Dermis blood vessel endothelial cell (primary cell): ENCODE measurements around the gene RNF135. TPM values are rescaled to one million over a fixed set of nuclear protein-coding genes. Genes with fewer than 3 reads are reported as not detected.
"Not testable (repeated sequence)": the region's sequence is repeated elsewhere in the genome, so short reads cannot be mapped to it uniquely, and the experiment has no call there.

Source experiments
- DNase-seq: peaks from one replicate; pipeline ENCODE4 v3.0.0; 2010
- total RNA-seq: library from RNA; depleted of rRNA; stranded (reverse); fragments of >200 nt; gene quantifications from 2 replicates; pipeline ENCODE4 v1.2.3, GENCODE V29; 2014

The RNF135 gene
- total RNA-seq, 1 donor from 2014 or later: 5.6 TPM

DNA sequence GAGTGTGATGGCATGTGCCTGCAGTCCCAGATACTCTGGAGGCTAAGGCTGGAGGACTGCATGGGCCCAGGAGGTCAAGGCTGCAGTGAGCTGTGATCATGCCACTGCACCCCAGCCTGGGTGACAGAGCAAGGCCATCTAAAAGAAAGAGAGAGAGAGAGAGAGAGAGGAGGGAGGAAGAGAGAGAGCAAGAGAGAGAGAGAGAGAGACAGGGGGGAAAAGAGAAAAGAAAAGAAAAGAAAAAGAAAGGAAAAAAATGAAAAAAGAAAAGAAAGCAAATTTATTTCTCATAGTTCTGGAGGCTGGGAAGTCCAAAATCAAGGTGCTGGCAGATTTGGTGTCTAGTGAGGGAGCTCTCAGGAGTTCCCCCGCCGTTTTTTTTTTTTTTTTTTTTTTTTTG, 33.3 kb downstream of the RNF135 start:
- DNase-seq: no peak

DNA sequence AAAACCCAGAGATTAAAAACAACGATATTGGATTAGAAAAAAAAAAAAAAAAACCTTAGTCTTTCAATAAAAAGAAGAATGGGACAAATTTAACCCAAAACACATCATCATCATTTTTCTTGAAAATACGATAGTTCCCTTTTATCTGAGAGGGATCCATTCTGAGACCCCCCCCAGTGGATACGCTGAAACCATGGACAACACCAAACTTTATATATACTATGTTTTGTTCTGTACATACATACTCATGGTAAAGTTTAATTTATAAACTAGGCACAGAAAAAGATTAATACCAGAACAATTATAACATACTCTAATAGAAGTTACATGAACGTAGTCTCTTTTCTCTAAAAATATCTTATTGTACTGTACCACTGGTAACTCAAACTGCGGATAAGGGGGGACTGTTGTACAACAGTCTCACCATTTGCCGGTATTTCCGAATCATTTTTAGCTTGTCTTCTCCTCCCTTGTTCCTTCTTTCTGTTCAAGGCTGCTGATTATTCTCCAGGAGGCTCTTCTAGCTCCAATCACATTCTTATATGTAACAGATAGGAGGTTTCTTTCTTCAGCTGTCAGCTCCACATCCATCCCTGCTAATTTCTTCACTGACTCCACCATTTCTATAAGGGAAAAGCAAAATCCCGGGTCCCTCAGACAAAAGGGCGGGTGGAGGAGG, 37.0 kb downstream of the RNF135 start:
- DNase-seq: no peak

DNA sequence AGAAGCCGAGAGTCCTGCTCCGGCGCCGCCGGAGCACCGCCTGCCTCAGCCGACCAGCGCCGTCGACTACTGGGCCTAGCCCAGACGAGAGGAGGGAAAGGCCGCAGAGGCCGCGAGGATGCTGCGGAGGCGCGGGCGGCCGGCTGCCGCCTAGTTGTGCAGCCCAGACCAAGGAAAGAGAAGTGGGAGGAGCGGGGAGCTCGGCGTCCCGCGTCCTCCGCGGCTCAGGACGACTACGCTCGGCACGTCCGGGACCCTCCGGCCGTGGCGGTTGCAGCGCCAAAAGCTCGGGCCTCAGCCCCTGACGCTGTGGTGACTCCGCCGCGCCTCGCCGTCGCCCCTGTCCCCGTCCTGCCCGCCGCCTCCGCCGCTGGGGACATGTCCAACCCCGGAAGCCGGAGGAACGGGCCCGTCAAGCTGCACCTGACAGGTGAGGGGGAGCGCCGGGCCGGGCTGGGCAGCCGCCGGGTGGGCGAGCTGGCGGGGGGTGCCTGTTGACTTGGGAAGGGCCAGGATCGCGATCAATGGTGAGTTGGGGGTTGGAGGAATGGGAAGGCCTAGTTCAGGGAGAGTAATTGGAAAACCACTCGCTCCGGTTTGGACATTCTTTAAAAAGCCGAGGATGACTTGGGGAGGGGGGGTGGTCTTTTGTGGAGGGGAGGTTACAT, 37.7 kb downstream of the RNF135 start:
- peak; percentile 64 for DNase-seq

DNA sequence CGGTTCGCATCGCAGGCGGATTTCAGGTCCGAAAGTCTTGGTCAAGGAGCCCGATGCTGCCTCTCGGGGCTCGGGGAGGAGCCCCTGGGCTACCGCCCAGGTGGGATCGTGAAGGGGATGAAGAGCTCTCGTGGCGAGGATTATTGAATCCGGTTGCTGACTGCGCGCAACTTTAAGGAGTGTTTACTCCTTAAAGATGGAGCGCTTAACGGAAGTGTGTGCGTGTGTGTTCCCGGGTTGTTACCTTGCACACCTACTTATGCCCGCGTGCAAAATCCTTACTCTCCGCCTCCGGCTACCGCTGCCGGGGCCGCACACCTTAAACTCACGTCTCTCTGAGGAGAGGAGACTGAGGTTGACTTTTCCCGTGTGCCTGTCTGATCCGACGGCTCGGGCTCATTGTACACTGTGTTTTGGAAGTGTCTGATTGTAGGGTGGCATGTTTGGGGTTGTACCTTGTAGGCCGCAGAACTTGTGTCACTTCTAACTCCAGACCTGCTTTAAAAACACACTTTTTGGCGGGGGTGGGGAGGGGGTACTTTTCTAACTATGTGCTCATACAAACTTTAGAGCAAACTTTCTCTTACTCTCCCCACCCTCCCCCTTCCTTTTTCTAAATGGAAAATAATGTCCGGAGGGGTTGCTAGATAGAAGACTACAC, 38.3 kb downstream of the RNF135 start:
- peak; percentile 2 for DNase-seq

DNA sequence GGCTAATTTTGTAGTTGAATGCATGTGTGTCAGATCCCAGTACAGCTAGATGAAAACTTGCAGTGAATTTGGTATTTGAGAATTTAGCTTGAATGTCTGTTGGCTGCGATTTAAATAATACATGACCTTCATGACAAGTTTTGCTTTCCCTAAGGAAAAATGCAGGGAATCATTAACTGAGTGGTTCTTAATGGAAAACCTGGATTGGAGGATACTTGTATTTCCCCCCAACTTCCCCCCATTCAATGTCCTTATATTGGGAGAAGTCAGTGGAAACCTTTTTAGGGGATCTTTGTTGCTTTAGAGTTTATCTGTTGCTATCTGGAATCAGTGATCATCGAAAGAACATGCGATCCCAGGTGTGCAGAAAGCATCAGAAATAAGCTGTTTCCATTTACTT, 39.2 kb downstream of the RNF135 start:
- not testable (repeated sequence) for DNase-seq

DNA sequence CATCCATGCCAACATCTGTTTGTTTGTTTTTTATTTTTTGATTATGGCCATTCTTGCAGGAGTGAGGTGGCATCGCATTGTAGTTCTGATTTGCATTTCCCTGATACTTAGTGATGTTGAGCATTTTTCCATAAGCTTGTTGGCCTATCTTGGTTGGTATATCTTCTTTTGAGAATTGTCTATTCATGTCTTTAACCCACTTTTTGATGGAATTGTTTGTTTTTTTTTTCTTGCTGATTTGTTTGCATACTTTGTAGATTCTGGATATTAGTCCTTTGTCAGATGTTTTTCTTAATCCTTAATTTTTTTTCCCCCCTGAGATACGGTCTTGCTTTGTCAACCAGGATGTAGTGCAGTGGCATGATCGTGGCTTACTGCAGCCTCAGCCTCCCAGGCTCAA, 43.0 kb downstream of the RNF135 start:
- DNase-seq: no peak

DNA sequence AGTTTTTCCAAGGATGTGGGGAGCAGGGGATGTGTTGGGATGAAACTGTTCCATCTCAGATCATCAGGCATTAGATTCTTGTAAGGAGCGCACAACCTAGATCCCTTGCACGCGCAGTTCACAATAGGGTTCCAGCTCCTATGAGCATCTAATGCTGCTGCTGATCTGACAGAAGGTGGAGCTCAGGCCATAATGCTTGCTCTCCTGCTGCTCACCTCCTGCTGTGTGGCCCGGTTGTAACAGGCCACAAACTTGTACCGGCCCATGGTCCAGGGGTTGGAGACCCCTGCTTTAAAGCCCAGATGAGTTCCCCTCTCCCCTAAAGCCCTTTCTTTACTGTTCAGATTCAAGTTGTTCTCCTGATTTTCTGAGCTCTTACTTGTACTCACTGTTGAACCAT, 44.8 kb downstream of the RNF135 start:
- DNase-seq: peak; percentile 6

DNA sequence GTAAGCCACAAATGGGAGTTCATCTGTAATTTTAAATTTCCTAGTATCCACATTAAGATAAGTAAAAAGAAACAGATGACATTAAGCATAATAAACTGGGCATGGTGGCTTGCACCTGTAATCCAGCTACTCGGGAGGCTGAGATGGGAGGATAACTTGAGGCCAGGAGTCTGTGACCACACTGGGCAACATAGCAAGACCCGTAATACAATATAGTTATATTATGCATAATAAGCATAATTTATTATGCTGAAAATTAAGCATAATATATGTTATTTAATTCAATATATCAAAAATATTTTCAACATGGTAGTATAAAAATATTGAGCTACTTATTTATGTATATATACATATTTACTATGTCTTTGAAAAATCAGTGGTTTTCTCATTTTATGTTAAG, 48.2 kb downstream of the RNF135 start:
- DNase-seq: no peak

DNA sequence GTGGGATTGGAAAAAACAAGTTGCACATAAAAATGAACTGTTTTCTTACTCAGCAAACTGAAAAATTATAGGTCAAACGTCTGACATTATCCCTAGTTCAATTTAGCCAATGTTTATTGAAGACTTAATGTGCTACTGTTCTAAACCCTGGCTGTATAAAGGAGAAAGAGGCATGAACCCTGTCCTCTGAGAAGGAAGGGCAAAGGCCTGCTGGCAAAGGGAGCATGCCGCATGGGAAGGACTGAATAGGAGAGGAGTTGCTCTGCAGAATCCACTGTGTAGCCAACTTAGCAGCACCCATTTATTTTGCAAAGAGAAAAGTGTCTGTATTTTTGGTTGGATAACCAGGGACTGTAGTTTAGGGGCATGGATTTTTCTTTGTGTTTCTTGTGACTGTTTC, 52.3 kb downstream of the RNF135 start:
- not testable (repeated sequence) for DNase-seq

DNA sequence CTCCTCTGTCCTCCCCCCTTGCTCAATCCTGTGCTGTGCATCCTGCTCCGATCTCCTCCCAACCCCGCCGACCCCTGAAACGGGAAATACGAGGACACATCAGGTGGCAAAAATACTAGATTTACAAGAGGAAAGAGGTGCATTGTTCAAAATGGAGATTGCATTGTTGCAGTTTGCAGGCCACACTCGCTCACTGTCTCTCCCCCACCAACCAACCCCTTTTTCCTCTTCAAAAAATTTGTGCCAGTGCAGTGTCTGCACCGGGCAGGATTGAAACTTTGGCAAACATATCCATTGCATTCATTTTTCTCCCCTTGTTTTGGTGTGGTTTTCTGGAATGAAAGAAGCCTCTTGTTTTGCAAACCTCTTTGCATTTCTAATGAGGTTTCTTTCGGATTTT, 61.0 kb downstream of the RNF135 start:
- no peak for DNase-seq

DNA sequence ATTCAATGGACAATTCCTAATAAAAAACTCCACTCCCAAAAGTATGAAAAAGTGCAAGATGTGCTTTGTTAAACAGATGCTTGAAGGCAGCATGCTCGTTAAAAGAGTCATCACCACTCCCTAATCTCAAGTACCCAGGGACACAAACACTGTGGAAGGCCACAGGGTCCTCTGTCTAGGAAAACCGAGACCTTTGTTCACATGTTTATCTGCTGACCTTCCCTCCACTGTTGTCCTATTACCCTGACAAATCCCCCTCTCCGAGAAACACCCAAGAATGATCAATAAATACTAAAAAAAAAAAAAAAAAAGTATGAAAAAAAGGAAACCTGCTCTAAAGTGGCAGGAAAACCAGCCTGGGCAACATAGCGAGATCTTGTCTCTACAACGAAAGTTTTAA, 64.8 kb downstream of the RNF135 start:
- not testable (repeated sequence) for DNase-seq

DNA sequence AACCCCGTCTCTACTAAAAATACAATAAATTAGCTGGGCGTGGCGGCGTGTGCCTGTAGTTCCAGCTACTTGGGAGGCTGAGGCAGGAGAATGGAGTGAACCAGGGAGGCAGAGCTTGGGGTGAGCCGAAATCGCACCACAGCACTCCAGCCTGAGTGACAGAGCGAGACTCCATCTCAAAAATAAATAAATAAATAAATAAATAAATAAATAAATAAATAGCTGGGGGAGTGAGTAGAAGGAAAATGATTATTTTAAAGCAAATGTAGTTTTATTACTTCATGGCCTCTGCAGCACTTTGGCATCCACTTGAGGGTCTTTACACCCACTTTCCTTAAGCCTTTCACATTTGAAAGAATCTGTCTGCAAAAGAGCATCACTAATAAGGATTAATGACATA, 70.0 kb downstream of the RNF135 start:
- not testable (repeated sequence) for DNase-seq

DNA sequence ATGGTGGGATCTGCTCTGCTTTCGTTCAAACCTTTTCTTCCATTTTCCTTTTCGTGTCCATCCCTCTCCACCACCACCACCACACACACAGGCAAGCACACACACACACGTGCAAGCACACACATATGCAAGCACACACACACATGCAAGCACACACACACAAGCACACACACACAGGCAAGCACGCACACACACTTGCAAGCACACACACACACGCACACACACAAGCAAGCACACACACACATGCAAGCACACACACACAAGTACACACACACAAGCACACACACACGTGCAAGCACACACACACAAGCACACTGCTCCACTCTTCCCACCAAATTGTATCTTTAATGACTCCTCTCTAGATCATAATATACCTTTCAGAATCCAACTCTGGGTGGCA, 71.5 kb downstream of the RNF135 start:
- not testable (repeated sequence) for DNase-seq

DNA sequence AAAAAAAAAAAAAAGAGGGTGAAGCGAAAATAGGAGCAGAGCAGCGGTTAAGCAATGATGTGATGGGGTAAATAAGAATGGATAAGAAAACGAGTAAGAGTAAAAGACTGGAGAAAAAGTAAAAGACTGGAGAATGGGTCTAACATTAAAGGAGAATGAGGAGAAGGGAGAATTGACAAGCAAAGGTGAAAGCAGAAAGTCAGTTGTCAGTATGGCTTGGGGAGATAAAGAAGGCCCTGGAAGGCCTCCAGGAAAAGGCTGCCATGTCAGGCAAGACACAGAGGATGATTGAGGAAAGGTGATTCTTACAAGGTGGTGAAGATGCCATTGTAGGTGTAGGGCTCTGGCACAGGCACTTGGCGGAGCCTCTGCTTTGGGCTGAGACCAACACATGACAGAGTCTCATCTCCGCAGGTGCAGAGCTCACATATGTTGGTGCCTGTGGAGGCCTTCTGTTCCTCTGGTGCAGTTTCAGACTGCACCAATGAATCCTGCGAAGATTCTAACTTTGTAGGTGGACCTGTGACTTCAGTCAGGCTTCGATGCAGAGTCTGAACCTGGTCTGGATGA, 76.1 kb downstream of the RNF135 start:
- not testable (repeated sequence) for DNase-seq

DNA sequence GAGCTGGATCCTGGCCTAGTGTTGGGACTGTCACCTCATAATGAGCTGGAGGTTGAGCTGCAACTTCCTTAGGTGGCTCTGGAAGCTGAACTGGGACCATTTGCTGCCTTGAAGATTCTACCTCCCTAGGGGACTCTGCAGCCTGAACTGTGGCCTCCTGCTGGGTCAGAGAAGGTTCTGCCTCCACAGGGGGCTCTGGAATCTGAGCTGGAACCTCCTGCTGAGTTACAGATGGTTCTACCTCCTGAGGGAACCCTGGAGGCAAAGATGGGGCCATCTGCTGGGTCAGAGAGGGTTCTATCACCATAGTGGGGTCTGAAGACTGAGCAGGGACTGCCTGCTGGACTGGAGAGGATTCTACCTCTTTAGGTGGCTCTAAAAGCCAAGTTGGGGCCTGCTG, 77.3 kb downstream of the RNF135 start:
- DNase-seq: no peak

DNA sequence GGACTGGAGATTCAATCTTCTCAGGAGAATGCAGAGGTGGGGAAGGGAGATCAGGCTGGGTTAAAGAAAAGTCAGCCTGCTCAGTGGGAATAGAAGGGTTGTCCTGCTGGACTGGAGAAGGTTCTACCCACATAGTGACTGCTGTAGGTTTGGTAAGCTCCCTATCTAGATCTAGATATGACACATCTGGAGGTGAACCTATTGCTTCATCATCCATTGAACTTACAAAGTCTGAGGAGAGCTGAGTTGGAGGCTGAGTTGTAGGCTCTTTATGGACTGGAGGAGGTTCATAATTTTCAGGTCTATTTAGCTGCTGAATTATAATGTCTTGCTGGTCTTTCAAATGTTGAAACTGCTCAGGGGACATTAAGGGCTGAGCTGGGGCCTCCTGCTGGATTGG, 77.9 kb downstream of the RNF135 start:
- DNase-seq: no peak

Other genes with a start within 250 kb of the RNF135 start
- gene CRLF3, start 146.3 kb upstream of the RNF135 start, total RNA-seq: 24.1 and 28.6 TPM in 2 replicates
- 3.2 and 6.6 TPM in 2 replicates for gene ATAD5, start 139.1 kb upstream of the RNF135 start, total RNA-seq
- gene TEFM, start 64.8 kb upstream of the RNF135 start, total RNA-seq: 9.2 and 15.1 TPM in 2 replicates
- gene ADAP2, start 49.1 kb upstream of the RNF135 start, total RNA-seq: 0.34 and 0.47 TPM in 2 replicates
- gene NF1, start 123.9 kb downstream of the RNF135 start, total RNA-seq: 36.9 and 39.1 TPM in 2 replicates